Fibroblast of lung (primary cell): ENCODE results near the gene ZBED3.

Experiments
- CTCF ChIP-seq, 2 donors: IDR thresholded peaks in 1 of 2; conservative IDR thresholded peaks in 1 of 2; 1 replicate in 1 of 2; 2 replicates in 1 of 2; pipeline ENCODE4 v1.5.1; 2011 to 2012; ENCODE audit warnings: low read length in 2 of 2, control low read depth in 1 of 2, inconsistent platforms in 1 of 2, low read depth in 1 of 2, mild to moderate bottlenecking in 1 of 2
- EZH2 ChIP-seq: IDR thresholded peaks from 2 replicates; pipeline ENCODE4 v1.5.1; 2012; ENCODE audit warnings: low read length, control low read depth, mild to moderate bottlenecking; ENCODE audit errors: missing control alignments

GRCh38 chr5:77095189-77095588, 8.1 kb upstream of the ZBED3 start:
- TF ChIP-seq CTCF (conservative IDR thresholded peaks at IDR 0.05 in 1 of 2, IDR thresholded peaks at IDR 0.05 in 1 of 2; ENCODE audit: low read depth in 1 of 2, low read length in 2 of 2), result no peak
- TF ChIP-seq EZH2, result no peak
